Fibroblast of lung (primary cell): ENCODE results near the gene C1orf50.

ENCODE experiments used
- EZH2 ChIP-seq: IDR thresholded peaks from 2 replicates; pipeline ENCODE4 v1.5.1; 2012; ENCODE audit warnings: low read length, control low read depth, mild to moderate bottlenecking; ENCODE audit errors: missing control alignments
- TF ChIP-seq, protein P1 (sequence below), 2 donors: IDR thresholded peaks in 1 of 2; conservative IDR thresholded peaks in 1 of 2; 1 replicate in 1 of 2; 2 replicates in 1 of 2; pipeline ENCODE4 v1.5.1; 2011 to 2012; ENCODE audit warnings: low read length in 2 of 2, control low read depth in 1 of 2, inconsistent platforms in 1 of 2, low read depth in 1 of 2, mild to moderate bottlenecking in 1 of 2

DNA sequence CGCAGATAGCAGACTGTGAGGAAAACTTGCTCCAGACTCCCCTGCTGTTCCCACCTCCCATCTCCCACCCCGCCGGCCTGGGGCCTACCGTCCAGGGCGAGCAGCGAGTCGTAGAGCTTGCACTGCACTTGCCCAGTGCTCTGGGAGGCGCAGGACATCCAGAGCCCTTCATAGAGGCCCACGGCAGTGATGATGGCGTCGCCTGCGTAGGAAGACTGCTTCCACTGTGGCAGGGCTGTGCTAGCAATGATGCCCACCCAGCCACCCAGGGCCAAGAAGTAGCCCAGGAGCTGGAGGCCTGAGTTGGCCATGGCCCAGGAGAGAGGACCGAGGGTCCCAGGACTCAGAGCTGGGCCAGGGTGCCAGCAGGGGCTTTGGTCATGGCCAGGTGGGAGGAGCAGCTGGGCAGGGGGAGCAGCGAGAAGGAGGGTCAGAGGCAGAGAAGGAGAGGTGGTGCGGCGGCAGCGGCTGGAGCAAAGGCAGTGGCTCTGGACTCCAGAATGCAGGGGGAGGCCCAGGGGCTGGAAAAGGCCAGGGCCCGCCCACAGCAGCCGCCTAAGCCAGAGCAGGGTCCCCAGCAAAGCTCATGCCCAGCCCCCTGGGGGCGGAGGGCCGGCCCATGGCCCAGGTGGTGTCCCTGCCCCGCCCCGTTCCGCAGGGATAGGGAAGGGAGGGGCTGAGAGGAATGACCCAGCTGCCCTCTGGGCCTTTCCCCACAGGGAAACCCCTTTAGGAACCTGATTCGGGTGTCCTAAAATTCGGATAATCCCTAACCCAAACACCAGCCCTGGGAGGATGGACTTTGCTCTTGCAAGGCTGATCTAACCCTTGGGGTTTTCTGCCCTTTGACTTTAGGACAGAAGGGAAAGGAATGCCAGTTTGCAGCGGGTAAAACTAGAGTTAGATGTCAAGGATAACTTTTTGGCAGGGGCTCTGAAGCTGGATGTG is 27.0 kb upstream of the C1orf50 start, which contains the start of gene CLDN19:
- TF ChIP-seq, protein P1, sequence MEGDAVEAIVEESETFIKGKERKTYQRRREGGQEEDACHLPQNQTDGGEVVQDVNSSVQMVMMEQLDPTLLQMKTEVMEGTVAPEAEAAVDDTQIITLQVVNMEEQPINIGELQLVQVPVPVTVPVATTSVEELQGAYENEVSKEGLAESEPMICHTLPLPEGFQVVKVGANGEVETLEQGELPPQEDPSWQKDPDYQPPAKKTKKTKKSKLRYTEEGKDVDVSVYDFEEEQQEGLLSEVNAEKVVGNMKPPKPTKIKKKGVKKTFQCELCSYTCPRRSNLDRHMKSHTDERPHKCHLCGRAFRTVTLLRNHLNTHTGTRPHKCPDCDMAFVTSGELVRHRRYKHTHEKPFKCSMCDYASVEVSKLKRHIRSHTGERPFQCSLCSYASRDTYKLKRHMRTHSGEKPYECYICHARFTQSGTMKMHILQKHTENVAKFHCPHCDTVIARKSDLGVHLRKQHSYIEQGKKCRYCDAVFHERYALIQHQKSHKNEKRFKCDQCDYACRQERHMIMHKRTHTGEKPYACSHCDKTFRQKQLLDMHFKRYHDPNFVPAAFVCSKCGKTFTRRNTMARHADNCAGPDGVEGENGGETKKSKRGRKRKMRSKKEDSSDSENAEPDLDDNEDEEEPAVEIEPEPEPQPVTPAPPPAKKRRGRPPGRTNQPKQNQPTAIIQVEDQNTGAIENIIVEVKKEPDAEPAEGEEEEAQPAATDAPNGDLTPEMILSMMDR (conservative IDR thresholded peaks at IDR 0.05 in 1 of 2, IDR thresholded peaks at IDR 0.05 in 1 of 2; ENCODE audit: low read depth in 1 of 2, low read length in 2 of 2), result no peak
- no peak for TF ChIP-seq EZH2
